ENCODE measurements around the gene MOCS3.
"Not testable (repeated sequence)": the region's sequence is repeated elsewhere in the genome, so short reads cannot be mapped to it uniquely, and the experiment has no call there.

MOCS3 gene

DNA sequence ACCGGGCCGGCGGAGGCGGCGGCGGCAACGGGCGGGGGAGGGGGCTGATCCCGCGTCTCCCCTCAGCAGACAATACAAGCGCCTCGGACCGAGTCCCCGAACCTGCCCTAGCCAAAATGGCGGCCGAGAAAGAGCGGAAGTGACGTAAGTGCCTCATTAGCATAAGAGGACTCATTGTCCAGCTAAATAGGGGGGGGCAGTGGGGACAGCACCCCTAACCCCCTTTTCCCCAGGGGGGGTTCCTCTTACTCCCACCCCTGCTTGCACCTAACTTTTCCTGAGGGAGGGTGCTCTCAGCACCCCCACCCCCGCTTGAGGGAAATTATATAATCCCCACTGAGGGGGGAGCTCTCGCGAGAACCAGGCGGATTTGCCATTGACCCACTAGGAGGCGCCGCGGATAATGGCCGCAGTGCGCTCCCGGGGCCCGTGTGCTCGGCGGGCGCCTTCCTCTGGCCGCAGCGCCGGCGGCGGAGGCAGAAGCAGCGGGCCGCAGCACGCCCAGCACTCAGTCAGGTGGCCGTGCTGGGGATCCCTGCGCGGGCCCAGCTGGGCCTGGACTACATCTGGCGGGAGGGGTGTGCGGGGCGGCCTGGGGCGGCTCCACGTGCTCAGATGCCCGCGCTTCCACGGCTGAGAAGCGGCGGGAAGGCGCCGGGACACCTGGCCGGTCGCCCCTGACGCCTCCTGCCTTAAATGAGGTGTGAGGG lies 27.2 kb upstream of the MOCS3 start, which contains the start of gene ADNP:
ADNP (minus strand) TSS at position 132 of the 710 bp plus-strand sequence. CDS start 27,441 bp downstream, outside the sequence.
- Histone ChIP-seq H3K4me3 (peak within 1 kb of the TSS; percentile 67 to 97 (median 83)), H3K27ac (peak within 1 kb of the TSS; percentile 97 to 100 (median 99))

DNA sequence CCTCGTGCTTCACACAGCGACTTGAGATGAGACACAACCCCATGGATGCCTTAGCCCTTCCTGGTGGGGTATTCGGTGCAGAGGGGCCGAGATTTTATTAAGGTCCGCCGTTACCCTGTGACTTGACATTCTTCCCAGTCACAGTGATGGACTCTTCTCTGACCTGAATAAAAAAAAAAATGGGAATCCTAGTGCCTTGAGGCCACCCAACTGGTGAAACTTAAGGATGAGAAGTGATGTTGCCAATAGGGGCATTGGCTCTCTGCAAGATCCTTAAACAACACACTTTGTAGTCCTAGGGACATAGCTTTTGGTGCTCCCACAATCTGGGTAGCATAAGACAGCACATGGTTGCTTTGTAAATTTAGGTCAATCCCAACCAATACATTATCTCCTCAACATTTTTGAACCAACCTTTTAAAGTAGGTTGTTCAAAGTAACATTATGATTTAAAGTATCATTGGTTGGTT lies 26.6 kb upstream of the MOCS3 start:
- H3K4me3 ChIP-seq = peak overlapping the region; percentile 44 to 95 (median 66)

DNA sequence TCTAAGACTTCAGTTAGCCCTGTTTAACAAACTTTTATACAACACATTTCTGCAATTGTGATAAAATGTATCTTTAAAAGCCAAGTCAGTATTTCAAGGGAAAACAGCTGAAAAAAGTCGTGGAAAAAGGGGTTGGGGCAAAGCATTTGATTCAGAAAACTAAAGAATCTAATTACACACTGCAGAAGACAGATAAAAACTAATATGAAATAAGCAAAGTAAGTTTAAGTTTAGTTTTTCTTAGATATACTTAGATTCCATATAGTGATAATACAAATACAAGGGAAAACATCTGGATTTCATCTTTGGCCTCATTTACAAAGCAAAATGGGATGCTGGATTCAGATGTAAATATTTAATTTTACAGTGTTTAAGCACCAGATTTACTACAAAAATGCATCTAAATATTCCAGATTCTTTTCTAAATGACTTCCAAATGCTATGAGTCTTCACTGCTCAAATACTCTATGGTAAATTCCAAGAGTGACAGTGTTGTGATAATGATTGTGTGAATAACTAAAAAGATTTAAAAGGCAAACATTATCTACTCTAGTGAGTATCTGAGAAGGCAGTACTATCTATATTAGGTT lies 25.8 kb upstream of the MOCS3 start:
- no peak overlapping the region for H3K4me3 ChIP-seq
- H3K27ac ChIP-seq = no peak overlapping the region

More for the DNA sequence above, 26.6 kb upstream of the MOCS3 start:
- H3K27ac ChIP-seq = peak overlapping the region; percentile 97 to 100 (median 99)

DNA sequence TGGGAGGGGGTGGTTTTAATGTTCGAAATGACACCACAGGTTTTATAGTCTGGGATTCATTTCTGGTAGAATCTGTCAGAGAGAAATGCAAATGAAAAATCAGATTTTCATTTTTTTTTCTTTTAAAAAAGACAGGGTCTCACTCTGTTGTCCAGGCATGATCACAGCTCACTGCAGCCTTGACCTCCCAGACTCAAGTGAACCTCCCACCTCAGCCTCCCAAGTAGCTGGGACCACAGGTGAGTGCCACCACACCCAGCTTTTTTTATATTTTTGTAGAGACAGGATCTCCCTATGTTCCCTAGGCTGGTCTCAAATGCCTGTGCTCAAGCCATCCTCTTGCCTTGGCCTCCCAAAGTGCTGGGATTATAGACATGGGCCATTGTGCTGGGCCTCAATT lies 25.0 kb upstream of the MOCS3 start:
- H3K27ac ChIP-seq = no peak overlapping the region
- no peak overlapping the region for H3K4me3 ChIP-seq

DNA sequence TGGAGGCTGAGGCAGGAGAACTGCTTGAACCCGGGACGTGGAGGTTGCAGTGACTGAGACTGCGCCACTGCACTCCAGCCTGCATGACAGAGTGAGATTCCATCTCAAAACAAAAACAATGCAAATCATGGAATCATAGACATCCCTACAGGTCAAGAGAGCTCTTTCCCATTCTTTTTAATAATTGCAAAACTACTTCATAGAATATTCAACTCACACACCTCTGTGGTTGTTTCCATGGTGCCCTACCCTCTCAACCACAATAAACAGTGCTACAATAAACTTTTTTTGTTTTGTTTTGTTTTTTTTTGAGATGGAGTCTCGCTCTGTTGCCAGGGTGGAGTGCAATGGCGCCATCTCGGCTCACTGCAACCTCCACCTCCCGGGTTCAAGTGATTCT lies 15.5 kb upstream of the MOCS3 start:
- no peak overlapping the region for H3K4me3 ChIP-seq
- no peak overlapping the region for H3K27ac ChIP-seq

DNA sequence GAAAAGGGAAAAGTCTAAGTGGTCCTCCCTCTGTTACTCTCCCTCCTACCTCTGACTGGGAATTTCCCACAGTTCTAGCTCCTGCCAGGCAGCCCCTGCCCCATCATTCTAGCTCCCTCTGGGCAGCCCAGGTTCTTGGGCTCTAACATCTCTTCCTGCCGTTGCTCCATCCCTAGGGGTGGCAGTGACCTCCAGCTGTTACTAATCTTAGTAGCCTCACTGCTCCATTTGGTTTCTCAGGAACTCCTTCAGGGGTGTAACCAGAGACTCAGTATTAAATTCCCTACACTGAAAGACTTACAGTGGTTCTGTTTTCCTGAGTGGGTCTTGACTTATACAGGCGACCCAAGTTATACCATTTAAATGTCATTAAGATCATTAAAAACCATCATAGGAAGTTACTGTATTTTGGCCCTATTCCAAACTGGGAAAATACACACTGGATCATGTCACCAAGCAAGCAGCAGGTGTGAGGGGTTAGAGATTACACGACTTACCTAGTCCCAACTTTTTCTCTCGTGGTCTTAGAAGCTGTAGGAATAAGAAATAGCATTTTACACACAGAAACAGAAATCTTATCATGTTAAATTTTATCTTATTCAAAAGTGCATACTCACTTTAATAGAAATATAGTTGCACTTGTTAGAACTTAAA lies 10.4 kb upstream of the MOCS3 start:
- Histone ChIP-seq H3K4me3 (no peak overlapping the region), H3K27ac (no peak overlapping the region)

DNA sequence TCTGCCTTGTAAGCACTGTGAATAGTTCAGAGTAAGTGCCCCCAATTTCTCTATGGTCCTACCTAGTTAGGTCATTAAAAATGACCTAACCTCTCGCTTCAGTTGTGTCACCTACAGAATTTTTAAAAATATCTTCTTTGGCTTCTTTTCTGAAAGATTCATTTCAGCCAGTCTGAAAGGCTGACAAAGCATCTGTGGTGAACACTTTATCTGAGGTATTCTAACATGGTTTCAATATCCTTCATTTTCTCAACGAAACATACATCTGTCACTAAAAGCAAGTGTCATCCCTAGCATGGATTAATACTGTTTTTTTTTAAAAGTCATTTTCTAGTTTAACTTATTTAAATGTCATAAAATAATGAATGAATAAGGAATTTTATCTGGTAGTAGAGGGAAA lies 5.4 kb upstream of the MOCS3 start:
- no peak overlapping the region for H3K27ac ChIP-seq
- no peak overlapping the region for H3K4me3 ChIP-seq

DNA sequence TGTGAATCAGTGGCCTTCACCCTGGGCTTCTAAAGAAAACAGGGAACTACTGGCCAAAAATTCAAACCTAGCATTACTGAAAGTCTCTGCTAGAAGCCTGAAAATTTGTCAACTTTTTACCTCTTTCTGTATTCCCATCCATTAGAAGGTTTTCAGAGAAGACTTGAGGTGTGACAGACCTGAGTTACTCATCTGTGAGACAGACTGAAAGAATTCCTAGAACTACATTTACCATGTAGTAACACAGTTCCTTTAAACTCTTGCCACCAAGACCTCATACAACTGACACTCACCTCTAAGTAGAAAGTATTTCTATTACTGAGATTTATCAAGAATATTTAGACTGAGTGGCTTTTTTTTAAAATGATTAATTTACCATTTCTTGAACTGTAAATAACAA lies 4.8 kb upstream of the MOCS3 start:
- H3K4me3 ChIP-seq = no peak overlapping the region
- H3K27ac ChIP-seq = no peak overlapping the region

DNA sequence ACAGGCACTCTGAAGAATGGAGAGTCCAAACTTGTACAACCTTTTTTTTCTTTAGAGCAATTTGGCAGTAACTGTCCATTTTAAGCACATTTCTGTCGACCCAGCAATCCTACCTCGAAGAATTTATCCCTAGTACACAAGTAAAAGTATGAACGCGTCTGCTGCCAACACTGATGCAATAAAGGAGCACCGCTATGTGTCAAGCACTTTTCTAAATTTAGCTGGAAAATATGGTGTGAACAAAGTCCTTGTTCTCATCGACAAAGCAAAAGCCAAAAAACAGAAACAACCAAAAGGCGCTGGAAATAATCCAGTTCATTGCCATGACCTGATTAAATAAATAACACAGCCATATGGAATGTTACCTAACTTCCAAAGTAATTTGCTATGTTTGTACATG lies 1.3 kb upstream of the MOCS3 start:
- Histone ChIP-seq H3K4me3 (peak overlapping the region; percentile 73 to 95 (median 91)), H3K27ac (peak overlapping the region in 7 of 21 experiments; percentile 90 to 97 (median 94))

DNA sequence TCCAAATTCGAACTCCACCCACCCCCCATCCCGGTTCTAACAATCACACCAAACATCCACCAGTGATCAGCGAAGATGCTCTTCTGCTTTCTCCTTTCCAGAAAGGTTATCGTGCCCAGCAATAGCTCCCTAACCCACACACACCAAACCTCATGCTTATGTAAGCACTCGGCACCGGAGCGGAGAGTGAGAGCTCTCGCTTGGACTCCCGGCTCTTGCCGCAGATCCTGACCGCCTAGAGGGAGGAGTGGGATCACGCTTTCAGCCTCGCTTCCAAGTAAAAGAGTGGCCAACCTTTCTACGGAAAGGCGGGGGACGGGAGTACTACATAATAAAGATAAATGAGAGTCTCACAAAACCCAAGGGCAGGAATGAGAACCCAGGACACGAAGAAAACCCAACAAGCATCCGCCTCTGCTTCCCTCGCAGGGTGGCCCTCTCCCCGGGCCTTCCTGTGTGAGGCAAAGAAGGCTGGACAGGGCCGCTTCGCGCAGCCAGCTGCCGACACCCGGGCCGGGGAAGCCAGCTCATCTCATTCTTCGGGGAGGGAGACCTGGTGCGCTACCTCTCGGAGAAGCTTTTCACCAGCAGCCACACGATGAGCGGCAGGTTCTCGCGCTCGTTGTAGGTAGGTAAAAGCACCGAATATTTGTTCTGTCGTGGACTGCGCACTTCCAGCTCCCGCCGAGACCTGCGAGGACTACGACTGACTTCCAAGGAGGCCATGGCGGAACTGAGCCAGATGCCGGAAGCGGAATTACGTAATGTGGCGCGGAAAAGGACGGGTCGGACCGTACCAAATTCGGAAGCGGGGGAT lies 612 bp upstream of the MOCS3 start, which contains the start of gene DPM1:
DPM1 (minus strand) TSS at position 735 of the 817 bp plus-strand sequence; CDS start at position 726, 9 bp downstream.
- H3K27ac ChIP-seq = peak within 1 kb of the TSS; percentile 70 to 98 (median 94)

DNA sequence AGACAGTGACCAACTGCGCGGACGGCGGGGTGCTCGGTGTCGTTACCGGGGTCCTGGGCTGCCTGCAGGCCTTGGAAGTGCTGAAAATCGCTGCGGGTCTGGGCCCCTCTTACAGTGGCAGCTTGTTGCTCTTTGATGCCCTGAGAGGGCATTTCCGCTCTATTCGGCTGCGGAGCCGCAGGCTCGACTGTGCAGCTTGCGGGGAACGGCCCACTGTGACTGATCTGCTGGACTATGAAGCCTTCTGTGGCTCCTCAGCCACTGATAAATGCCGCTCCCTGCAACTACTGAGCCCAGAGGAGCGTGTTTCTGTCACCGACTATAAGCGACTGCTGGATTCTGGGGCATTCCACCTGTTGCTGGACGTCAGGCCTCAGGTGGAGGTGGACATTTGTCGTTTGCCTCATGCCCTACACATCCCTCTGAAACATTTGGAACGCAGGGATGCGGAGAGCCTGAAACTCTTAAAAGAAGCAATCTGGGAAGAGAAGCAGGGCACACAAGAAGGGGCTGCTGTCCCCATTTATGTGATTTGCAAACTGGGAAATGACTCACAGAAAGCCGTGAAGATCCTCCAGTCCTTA lies 1.0 kb downstream of the MOCS3 start:
- Histone ChIP-seq H3K27ac (peak overlapping the region in 13 of 21 experiments; percentile 59 to 98 (median 95)), H3K4me3 (peak overlapping the region; percentile 73 to 95 (median 91))

More for the DNA sequence above, 612 bp upstream of the MOCS3 start, which contains the start of gene DPM1:
- H3K4me3 ChIP-seq = peak within 1 kb of the TSS; percentile 73 to 95 (median 91)

DNA sequence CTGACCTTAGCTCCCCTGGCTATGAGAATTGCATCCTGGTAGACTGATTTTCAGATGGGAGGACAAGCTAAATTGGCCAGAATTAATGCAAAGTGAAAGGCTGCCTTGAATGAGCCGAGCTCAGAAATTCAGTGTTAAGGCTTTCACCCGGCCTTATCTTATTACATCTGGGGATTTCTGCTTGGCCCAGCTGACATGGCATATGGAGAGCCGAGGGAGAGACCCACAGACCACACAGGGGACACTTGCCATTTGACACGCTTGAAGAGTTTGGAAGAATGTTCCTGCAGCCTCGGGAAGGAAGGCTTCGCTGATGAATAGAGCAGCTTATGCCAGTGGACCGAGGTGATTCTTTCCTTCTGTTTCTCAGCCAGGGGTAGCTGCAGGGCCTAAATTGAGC lies 9.0 kb downstream of the MOCS3 start:
- no peak overlapping the region for H3K4me3 ChIP-seq

DNA sequence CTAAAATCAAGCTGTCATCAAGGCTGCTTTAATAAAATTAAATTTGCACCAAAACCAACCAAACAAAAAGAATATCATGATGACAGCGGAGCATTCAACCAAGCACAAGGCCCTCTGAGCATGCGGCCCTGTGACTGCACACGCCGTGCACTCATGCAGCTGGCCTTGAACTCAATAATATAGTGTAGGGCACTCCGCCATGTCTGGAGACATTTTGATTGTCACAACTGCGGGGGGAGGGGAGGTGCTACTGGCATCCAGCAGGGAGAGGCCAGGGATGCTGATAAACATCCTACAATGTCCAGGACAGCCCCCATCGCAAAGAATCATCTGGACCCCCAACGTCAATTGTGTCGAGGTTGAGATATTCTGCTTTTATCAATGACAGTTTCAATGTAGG lies 9.7 kb downstream of the MOCS3 start:
- Histone ChIP-seq H3K4me3 (no peak overlapping the region), H3K27ac (no peak overlapping the region)

More for the DNA sequence above, 9.0 kb downstream of the MOCS3 start:
- no peak overlapping the region for H3K27ac ChIP-seq

DNA sequence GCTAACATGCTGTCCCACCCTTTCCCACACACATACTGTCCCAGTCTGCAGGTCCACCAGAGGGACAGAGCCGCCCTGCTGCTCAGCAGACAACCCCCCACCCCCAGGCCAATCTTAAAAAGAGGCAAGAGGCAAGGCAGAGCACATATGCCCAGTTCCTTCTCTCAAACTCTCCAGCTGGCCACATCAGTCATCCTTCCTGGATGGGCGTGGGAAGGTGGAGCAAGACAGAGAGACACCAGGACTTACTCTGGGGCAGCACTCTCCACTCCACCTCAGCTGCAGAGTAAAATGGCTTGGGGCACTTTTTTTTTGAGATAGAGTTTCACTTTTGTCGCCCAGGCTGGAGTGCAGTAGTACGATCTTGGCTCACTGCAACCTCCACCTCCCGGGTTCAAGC lies 10.8 kb downstream of the MOCS3 start:
- no peak overlapping the region for H3K27ac ChIP-seq
- H3K4me3 ChIP-seq = no peak overlapping the region

DNA sequence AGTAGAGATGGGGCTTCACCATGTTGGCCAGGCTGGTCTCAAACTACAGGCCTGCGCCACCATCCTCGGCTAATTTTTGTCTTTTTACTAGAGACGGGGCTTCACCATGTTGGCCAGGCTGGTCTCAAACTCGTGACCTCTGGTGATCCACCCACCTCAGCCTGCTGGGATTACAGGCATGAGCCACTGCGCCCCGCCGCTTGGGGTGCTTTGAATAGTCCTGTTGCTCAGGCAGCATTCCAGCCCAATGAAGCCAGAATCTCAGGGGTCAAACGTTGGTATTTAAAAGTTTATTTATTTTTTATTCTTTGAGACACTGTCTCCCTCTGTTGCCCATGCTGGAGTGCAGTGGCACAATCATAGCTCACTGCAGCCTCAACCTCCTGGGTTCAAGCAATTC lies 11.3 kb downstream of the MOCS3 start:
- no peak overlapping the region for H3K27ac ChIP-seq
- no peak overlapping the region for H3K4me3 ChIP-seq

DNA sequence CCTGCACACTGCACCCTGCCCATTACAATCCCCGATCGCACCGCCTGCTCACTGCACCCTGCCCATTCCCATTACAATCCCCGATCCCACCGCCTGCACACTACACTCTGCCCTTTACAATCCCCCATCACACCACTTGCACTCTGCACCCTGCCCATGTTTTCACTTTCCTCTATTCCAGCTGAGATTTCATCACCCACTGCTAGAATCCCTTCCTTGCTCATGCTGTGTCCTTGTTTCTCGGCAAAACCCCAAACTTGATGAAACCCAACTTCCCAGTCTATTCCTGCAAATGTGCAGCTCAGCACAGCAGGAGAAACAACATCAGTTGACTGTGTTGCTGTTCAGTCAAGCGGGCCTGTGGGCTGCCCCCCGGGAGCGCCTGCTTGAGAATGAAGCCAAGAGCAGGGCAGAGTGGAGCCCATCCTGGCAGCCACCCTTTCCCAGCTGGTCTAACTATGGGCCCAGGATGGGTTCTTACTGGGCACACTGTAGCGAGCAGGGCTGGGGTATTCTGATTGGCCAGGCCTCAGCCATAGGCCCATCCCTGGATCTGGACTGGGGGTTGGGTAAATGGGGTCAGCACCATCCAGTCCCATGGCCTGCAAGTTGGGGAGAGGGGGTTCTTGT lies 17.2 kb downstream of the MOCS3 start:
- Histone ChIP-seq H3K4me3 (no peak overlapping the region), H3K27ac (no peak overlapping the region)

DNA sequence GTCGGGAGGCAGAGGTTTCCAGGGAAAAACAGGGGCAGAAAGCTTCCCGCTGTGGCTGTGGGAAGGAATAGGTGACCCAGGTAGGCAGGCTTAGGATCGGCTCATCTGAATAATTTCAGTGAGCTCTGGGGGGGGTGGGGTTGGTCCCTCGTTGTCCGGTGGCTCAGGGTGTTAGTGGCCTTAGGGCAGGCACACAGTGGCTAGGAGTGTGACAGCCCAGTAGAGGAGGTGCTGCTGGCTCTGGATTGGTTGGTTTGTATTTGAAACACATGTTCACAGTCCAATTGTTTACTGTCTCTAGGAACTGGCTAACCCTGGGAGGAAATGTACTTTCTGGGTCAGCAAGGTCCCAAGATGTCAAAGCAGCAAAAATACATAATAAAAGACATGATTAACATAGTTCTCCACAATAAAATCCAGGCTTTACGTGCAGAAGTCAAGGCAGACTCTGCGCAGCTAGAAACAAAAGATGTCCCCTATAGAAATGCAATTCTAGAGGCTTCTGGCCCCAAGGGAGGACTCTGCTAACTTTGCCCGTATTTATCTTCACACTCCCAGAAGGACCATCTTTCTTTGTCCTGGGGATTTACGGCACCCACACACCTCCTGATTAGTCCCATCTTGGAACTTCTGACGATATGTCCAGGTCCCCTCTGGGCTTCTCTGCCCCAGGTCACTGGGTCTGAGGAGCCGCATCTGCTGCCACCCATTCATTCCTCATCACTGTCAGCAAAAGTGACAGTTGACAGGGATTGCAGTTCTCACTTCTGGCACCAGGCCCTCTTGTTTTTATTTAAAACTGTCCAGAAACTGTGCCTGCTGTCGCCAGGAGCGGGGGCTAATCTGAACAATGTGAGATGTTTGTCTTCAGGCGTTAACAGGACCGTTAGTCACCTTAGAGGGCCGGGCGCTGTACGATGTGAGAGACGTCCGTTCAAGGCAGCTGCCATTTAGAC lies 18.7 kb downstream of the MOCS3 start:
- no peak overlapping the region for H3K27ac ChIP-seq
- H3K4me3 ChIP-seq = no peak overlapping the region

DNA sequence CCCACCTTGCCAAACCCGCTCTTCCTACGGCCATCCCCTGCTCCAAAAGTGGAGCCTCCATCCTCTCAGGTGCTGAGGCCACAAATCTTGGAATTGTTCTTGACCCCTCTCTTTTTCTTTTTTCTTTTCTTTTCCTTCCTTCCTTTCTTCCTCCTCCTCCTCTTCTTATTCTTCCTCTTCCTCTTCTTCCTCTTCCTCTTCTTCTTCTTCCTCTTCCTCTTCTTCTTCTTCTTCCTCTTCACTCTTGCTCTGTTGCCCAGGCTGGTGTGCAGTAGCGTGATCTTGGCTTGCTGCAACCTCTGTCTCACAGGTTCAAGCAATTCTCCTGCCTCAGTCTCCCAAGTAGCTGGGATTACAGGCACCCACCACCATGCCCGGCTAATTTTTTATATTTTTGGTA lies 19.9 kb downstream of the MOCS3 start:
- not testable (repeated sequence) for H3K27ac ChIP-seq, H3K4me3 ChIP-seq
